HG03196 (cell line): Measurements from ENCODE around the gene MID1.

Source experiments
- ATAC-seq: cut with Tn5 transposase; IDR thresholded peaks from one replicate; pipeline ENCODE4 v1.9.1; 2021; ENCODE audit not compliant: unreplicated experiment

MID1 gene

GRCh38 chrX:10533696-10534365 is 86.6 kb downstream of the MID1 start:
- ATAC-seq, result no peak

- no peak for ATAC-seq
These were observed 88.5 kb downstream of the MID1 start for GRCh38 chrX:10531927-10532326.

- no peak for ATAC-seq
These were observed 91.0 kb downstream of the MID1 start for GRCh38 chrX:10529344-10529743.

- no peak for ATAC-seq
These were observed 93.9 kb downstream of the MID1 start for GRCh38 chrX:10526451-10526850.

GRCh38 chrX:10525381-10526120 is 94.8 kb downstream of the MID1 start:
- no peak for ATAC-seq

- no peak for ATAC-seq
These were observed 95.8 kb downstream of the MID1 start for GRCh38 chrX:10524578-10524977.

GRCh38 chrX:10519761-10520160 is 100.6 kb downstream of the MID1 start:
- no peak for ATAC-seq

GRCh38 chrX:10519278-10519677 is 101.1 kb downstream of the MID1 start:
- no peak for ATAC-seq

GRCh38 chrX:10518073-10518472 is 102.3 kb downstream of the MID1 start:
- ATAC-seq, result no peak

- no peak for ATAC-seq
These were observed 103.5 kb downstream of the MID1 start for GRCh38 chrX:10516781-10517322.

GRCh38 chrX:10514891-10515290 is 105.5 kb downstream of the MID1 start:
- ATAC-seq, result no peak

GRCh38 chrX:10513974-10514373 is 106.4 kb downstream of the MID1 start:
- no peak for ATAC-seq

- ATAC-seq, result no peak
These were observed 107.6 kb downstream of the MID1 start for GRCh38 chrX:10512741-10513140.

- no peak for ATAC-seq
These were observed 108.1 kb downstream of the MID1 start for GRCh38 chrX:10512258-10512657.

GRCh38 chrX:10509397-10509796 is 111.0 kb downstream of the MID1 start:
- no peak for ATAC-seq

- ATAC-seq, result no peak
These were observed 111.5 kb downstream of the MID1 start for GRCh38 chrX:10508891-10509290.

GRCh38 chrX:10507876-10508275 is 112.5 kb downstream of the MID1 start:
- ATAC-seq, result no peak

GRCh38 chrX:10507181-10507580 is 113.2 kb downstream of the MID1 start:
- ATAC-seq, result no peak

GRCh38 chrX:10506781-10507180 is 113.6 kb downstream of the MID1 start:
- ATAC-seq, result no peak

- ATAC-seq, result no peak
These were observed 114.7 kb downstream of the MID1 start for GRCh38 chrX:10505726-10506125.

- no peak for ATAC-seq
These were observed 117.4 kb downstream of the MID1 start for GRCh38 chrX:10502961-10503360.

GRCh38 chrX:10501611-10502010 is 118.8 kb downstream of the MID1 start:
- ATAC-seq, result no peak
